ENCODE measurements around the gene DIAPH3.

Gene DIAPH3

GRCh38 chr13:59873309-59873708 lies 290.4 kb downstream of the DIAPH3 start:
- DNase-seq (ENCODE audit: low read depth): no peak

GRCh38 chr13:59867867-59868266 lies 295.9 kb downstream of the DIAPH3 start:
- DNase-seq (ENCODE audit: low read depth): no peak

GRCh38 chr13:59865398-59865797 lies 298.3 kb downstream of the DIAPH3 start:
- no peak for DNase-seq (ENCODE audit: low read depth)

GRCh38 chr13:59863621-59864020 lies 300.1 kb downstream of the DIAPH3 start:
- no peak for DNase-seq (ENCODE audit: low read depth)

- DNase-seq (ENCODE audit: low read depth): no peak
Measured at GRCh38 chr13:59861676-59862075, 302.1 kb downstream of the DIAPH3 start.

GRCh38 chr13:59856281-59856810 lies 307.4 kb downstream of the DIAPH3 start:
- no peak for DNase-seq (ENCODE audit: low read depth)

- no peak for DNase-seq (ENCODE audit: low read depth)
Measured at GRCh38 chr13:59846845-59847620, 316.7 kb downstream of the DIAPH3 start.

GRCh38 chr13:59843040-59843439 lies 320.7 kb downstream of the DIAPH3 start:
- no peak for DNase-seq (ENCODE audit: low read depth)

GRCh38 chr13:59842507-59842906 lies 321.2 kb downstream of the DIAPH3 start:
- DNase-seq (ENCODE audit: low read depth): no peak

- no peak for DNase-seq (ENCODE audit: low read depth)
Measured at GRCh38 chr13:59839186-59839585, 324.5 kb downstream of the DIAPH3 start.

GRCh38 chr13:59837101-59837500 lies 326.6 kb downstream of the DIAPH3 start:
- no peak for DNase-seq (ENCODE audit: low read depth)

GRCh38 chr13:59835569-59835968 lies 328.2 kb downstream of the DIAPH3 start:
- no peak for DNase-seq (ENCODE audit: low read depth)

GRCh38 chr13:59834801-59835200 lies 328.9 kb downstream of the DIAPH3 start:
- DNase-seq (ENCODE audit: low read depth): no peak

- DNase-seq (ENCODE audit: low read depth): no peak
Measured at GRCh38 chr13:59829690-59830089, 334.0 kb downstream of the DIAPH3 start.

GRCh38 chr13:59823486-59823885 lies 340.2 kb downstream of the DIAPH3 start:
- no peak for DNase-seq (ENCODE audit: low read depth)

GRCh38 chr13:59809564-59809963 lies 354.2 kb downstream of the DIAPH3 start:
- DNase-seq (ENCODE audit: low read depth): no peak

GRCh38 chr13:59806801-59807200 lies 356.9 kb downstream of the DIAPH3 start:
- DNase-seq (ENCODE audit: low read depth): no peak

GRCh38 chr13:59801107-59801880 lies 362.4 kb downstream of the DIAPH3 start:
- DNase-seq (ENCODE audit: low read depth): no peak

GRCh38 chr13:59793107-59793506 lies 370.6 kb downstream of the DIAPH3 start:
- no peak for DNase-seq (ENCODE audit: low read depth)

- DNase-seq (ENCODE audit: low read depth): no peak
Measured at GRCh38 chr13:59790626-59791025, 373.1 kb downstream of the DIAPH3 start.

- DNase-seq (ENCODE audit: low read depth): no peak
Measured at GRCh38 chr13:59789558-59789957, 374.2 kb downstream of the DIAPH3 start.

- no peak for DNase-seq (ENCODE audit: low read depth)
Measured at GRCh38 chr13:59787679-59788078, 376.0 kb downstream of the DIAPH3 start.

- no peak for DNase-seq (ENCODE audit: low read depth)
Measured at GRCh38 chr13:59782696-59783095, 381.0 kb downstream of the DIAPH3 start.
